Ovary (tissue), 3 donors: ENCODE results near the gene MRAS.

ENCODE experiments used
- CTCF ChIP-seq, 3 donors: fragments of 450-650 bp in 2 of 3; fragments of 200-600 bp in 1 of 3; IDR thresholded peaks; one replicate each; pipeline versions ENCODE4 v1.5.1 to v1.8.0; 2016 to 2022; ENCODE audit warnings: antibody characterized with exemption in 3 of 3, mild to moderate bottlenecking in 1 of 3
- POLR2A ChIP-seq: fragments of 450-650 bp; IDR thresholded peaks from one replicate; pipeline ENCODE4 v1.6.1; 2017; ENCODE audit warnings: antibody characterized with exemption, mild to moderate bottlenecking, moderate library complexity
- donor health status: DM: no; HTN: no; CAD: no.

GRCh38 chr3:138308783-138309182, 39.6 kb upstream of the MRAS start:
- TF ChIP-seq CTCF (IDR thresholded peaks at IDR 0.05): no peak
- no peak for TF ChIP-seq POLR2A
